ENCODE measurements around the gene ATP6V0B. TPM values are rescaled to one million over a fixed set of nuclear protein-coding genes. Genes with fewer than 3 reads are reported as not detected.

ATP6V0B gene
- total and polyA plus RNA-seq, 2 donors (not counting 1 experiment from before 2014, with no cell fraction given): 91.0 to 198 TPM

DNA sequence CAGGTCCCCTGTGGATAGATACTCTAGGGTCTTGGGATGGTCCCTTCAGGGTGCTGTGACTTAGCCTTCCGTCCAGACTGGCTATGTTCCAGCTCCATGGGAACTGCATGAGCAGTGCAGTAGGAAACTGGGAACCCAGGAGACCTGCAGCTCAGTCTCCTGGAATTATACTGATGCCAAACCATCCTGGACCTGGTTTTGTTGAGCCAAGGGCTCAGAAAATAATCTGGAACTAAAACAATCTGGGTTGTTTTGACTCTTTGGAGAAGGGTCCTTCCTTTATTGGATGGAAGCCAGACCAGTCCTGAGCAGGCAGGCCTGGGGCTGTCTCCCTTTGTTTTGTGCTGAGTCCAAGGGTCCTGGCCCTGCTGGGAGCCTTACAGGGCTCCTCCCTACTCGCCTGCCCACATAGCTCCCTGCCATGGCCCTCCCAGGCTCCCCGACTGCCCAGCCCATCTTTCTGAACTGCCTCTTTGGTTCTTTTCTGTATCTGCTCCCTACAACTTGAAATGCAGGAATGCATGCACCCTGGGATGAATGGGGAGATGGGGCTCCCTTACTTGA lies 26.8 kb upstream of the ATP6V0B start:
- no peaks in the 10 kb centered on the region for H3K27me3 Mint-ChIP-seq
- Histone ChIP-seq H3K9me3 (ENCODE audit: control extremely low read depth in 1 of 3, control insufficient read depth in 2 of 3, insufficient read depth in 1 of 3, low read length in 2 of 3) (no peaks in the 10 kb centered on the region), H3K4me1 (ENCODE audit: control insufficient read depth in 2 of 2, insufficient read depth in 2 of 2, low read length in 2 of 2) (peaks cover 15 to 25% of the 10 kb centered on the region in 2 donors), H3K4me2 (replicated peaks; ENCODE audit: low read depth, low read length, poor library complexity, severe bottlenecking) (peak overlapping the region; percentile 84), H2AFZ (ENCODE audit: insufficient read depth, low read depth, low read length, poor library complexity, severe bottlenecking) (no peak overlapping the region), H4K20me1 (ENCODE audit: control insufficient read depth, insufficient read depth, low read length, poor library complexity, severe bottlenecking) (peaks cover 5% of the 10 kb centered on the region), H3K9ac (ENCODE audit: low read length) (peak overlapping the region; percentile 93), H3K36me3 (replicated peaks in 1 of 2; ENCODE audit: control extremely low read depth in 1 of 2, control insufficient read depth in 1 of 2, extremely low read depth in 1 of 2, insufficient read depth in 2 of 2, low read length in 1 of 2) (peaks cover 0 to 9% of the 10 kb centered on the region in 2 experiments), H3K79me2 (ENCODE audit: control insufficient read depth, insufficient read depth, low read length) (peaks cover 43% of the 10 kb centered on the region), H3K4me3 (ENCODE audit: control extremely low read depth in 1 of 5, extremely low read depth in 1 of 5, insufficient read depth in 1 of 5, low read depth in 2 of 5, low read length in 4 of 5) (no peak overlapping the region), H3K27me3 (replicated peaks in 1 of 4; ENCODE audit: control extremely low read depth in 1 of 4, control insufficient read depth in 3 of 4, insufficient read depth in 4 of 4, low read length in 3 of 4) (no peaks in the 10 kb centered on the region), H3K27ac (ENCODE audit: low read length in 2 of 2) (no peak overlapping the region)
- ChIA-PET CTCF (interaction anchor here (1.2 to 2.1 kb wide), 5 partner anchors 14 to 184 kb away, joined by 3 to 11 read pairs (median 4); partner anchors contain the start of genes ARTN and CCDC24), POLR2A (no interaction called here)
- ATAC-seq (ENCODE audit: low read depth): no peak
- WGBS (ENCODE audit: insufficient coverage): 80% methylated on average over 2 of the region's 3 CpGs
- H3K4me1 Mint-ChIP-seq: peaks cover 37% of the 10 kb centered on the region
- H3K27ac Mint-ChIP-seq: peak overlapping the region; percentile 82
- H3K9me3 Mint-ChIP-seq (ENCODE audit: insufficient read depth): no peaks in the 10 kb centered on the region
- intact Hi-C loops (cut with micrococcal nuclease): loop anchor here (2.0 to 10.0 kb wide), 3 partner anchors 186 to 1183 kb away; partner anchors contain the start of genes C1orf50, KDM4A and P3H1
- no peak for TF ChIP-seq EZH2 (IDR thresholded peaks at IDR 0.05; ENCODE audit: borderline replicate concordance, insufficient read depth, low read depth, low read length, poor library complexity, severe bottlenecking)
- TF ChIP-seq, protein P1, sequence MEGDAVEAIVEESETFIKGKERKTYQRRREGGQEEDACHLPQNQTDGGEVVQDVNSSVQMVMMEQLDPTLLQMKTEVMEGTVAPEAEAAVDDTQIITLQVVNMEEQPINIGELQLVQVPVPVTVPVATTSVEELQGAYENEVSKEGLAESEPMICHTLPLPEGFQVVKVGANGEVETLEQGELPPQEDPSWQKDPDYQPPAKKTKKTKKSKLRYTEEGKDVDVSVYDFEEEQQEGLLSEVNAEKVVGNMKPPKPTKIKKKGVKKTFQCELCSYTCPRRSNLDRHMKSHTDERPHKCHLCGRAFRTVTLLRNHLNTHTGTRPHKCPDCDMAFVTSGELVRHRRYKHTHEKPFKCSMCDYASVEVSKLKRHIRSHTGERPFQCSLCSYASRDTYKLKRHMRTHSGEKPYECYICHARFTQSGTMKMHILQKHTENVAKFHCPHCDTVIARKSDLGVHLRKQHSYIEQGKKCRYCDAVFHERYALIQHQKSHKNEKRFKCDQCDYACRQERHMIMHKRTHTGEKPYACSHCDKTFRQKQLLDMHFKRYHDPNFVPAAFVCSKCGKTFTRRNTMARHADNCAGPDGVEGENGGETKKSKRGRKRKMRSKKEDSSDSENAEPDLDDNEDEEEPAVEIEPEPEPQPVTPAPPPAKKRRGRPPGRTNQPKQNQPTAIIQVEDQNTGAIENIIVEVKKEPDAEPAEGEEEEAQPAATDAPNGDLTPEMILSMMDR (IDR thresholded peaks at IDR 0.05): no peak
- H3K4me3 Mint-ChIP-seq: peak overlapping the region; percentile 93
- DNase-seq: no peak

DNA sequence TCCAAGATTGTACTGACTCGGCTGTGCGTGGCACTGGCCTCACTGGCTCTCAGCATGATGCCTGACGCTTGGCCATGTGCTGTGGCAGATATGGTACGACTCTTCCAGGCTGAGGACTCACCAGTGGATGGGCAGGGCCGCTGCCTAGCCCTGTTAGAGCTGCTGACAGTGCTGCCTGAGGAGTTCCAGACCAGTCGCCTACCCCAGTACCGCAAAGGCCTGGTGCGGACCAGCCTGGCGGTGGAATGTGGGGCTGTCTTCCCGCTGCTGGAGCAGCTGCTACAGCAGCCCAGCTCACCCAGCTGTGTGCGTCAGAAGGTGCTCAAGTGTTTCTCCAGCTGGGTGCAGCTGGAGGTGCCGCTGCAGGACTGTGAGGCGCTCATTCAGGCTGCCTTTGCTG lies 25.1 kb upstream of the ATP6V0B start:
- DNase-seq: no peak
- H3K4me1 Mint-ChIP-seq: peaks cover 37% of the 10 kb centered on the region
- H3K9me3 Mint-ChIP-seq (ENCODE audit: insufficient read depth): no peaks in the 10 kb centered on the region
- Histone ChIP-seq H3K36me3 (replicated peaks in 1 of 2; ENCODE audit: control extremely low read depth in 1 of 2, control insufficient read depth in 1 of 2, extremely low read depth in 1 of 2, insufficient read depth in 2 of 2, low read length in 1 of 2) (peaks cover 0 to 9% of the 10 kb centered on the region in 2 experiments), H3K27ac (ENCODE audit: low read length in 2 of 2) (no peak overlapping the region), H3K4me3 (ENCODE audit: control extremely low read depth in 1 of 5, extremely low read depth in 1 of 5, insufficient read depth in 1 of 5, low read depth in 2 of 5, low read length in 4 of 5) (no peak overlapping the region), H3K4me1 (ENCODE audit: control insufficient read depth in 2 of 2, insufficient read depth in 2 of 2, low read length in 2 of 2) (peaks cover 15 to 25% of the 10 kb centered on the region in 2 donors), H3K79me2 (ENCODE audit: control insufficient read depth, insufficient read depth, low read length) (peaks cover 57% of the 10 kb centered on the region), H3K27me3 (replicated peaks in 1 of 4; ENCODE audit: control extremely low read depth in 1 of 4, control insufficient read depth in 3 of 4, insufficient read depth in 4 of 4, low read length in 3 of 4) (no peaks in the 10 kb centered on the region), H2AFZ (ENCODE audit: insufficient read depth, low read depth, low read length, poor library complexity, severe bottlenecking) (no peak overlapping the region), H4K20me1 (ENCODE audit: control insufficient read depth, insufficient read depth, low read length, poor library complexity, severe bottlenecking) (peaks cover 5% of the 10 kb centered on the region), H3K4me2 (replicated peaks; ENCODE audit: low read depth, low read length, poor library complexity, severe bottlenecking) (no peak overlapping the region), H3K9me3 (ENCODE audit: control extremely low read depth in 1 of 3, control insufficient read depth in 2 of 3, insufficient read depth in 1 of 3, low read length in 2 of 3) (no peaks in the 10 kb centered on the region), H3K9ac (ENCODE audit: low read length) (no peak overlapping the region)
- no peak for TF ChIP-seq EZH2 (IDR thresholded peaks at IDR 0.05; ENCODE audit: borderline replicate concordance, insufficient read depth, low read depth, low read length, poor library complexity, severe bottlenecking)
- TF ChIP-seq, protein P1 (IDR thresholded peaks at IDR 0.05): no peak
- no peak overlapping the region for H3K4me3 Mint-ChIP-seq
- POLR2A ChIA-PET: no interaction called here
- WGBS (ENCODE audit: insufficient coverage): 93% methylated on average over 13 of the region's 13 CpGs
- CTCF ChIA-PET: interaction anchor here (1.5 to 1.8 kb wide), 3 partner anchors 16 to 425 kb away, joined by 3 to 11 read pairs (median 5); partner anchors contain the start of gene ARTN
- intact Hi-C loops (cut with micrococcal nuclease): loop anchor here (5.0 to 10.0 kb wide), 2 partner anchors 187 to 1185 kb away; partner anchors contain the start of genes C1orf50 and P3H1
- H3K27ac Mint-ChIP-seq: no peak overlapping the region
- H3K27me3 Mint-ChIP-seq: no peaks in the 10 kb centered on the region
- ATAC-seq (ENCODE audit: low read depth): no peak

Measured in B cell (primary cell).